GM18909 (cell line): Measurements from ENCODE around the gene NUP58.

Experiments
- ATAC-seq: cut with Tn5 transposase; IDR thresholded peaks from one replicate; pipeline ENCODE4 v1.9.1; 2021; ENCODE audit warnings: mild to moderate bottlenecking; ENCODE audit not compliant: unreplicated experiment, poor library complexity

The NUP58 gene, protein sequence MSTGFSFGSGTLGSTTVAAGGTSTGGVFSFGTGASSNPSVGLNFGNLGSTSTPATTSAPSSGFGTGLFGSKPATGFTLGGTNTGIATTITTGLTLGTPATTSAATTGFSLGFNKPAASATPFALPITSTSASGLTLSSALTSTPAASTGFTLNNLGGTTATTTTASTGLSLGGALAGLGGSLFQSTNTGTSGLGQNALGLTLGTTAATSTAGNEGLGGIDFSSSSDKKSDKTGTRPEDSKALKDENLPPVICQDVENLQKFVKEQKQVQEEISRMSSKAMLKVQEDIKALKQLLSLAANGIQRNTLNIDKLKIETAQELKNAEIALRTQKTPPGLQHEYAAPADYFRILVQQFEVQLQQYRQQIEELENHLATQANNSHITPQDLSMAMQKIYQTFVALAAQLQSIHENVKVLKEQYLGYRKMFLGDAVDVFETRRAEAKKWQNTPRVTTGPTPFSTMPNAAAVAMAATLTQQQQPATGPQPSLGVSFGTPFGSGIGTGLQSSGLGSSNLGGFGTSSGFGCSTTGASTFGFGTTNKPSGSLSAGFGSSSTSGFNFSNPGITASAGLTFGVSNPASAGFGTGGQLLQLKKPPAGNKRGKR

DNA sequence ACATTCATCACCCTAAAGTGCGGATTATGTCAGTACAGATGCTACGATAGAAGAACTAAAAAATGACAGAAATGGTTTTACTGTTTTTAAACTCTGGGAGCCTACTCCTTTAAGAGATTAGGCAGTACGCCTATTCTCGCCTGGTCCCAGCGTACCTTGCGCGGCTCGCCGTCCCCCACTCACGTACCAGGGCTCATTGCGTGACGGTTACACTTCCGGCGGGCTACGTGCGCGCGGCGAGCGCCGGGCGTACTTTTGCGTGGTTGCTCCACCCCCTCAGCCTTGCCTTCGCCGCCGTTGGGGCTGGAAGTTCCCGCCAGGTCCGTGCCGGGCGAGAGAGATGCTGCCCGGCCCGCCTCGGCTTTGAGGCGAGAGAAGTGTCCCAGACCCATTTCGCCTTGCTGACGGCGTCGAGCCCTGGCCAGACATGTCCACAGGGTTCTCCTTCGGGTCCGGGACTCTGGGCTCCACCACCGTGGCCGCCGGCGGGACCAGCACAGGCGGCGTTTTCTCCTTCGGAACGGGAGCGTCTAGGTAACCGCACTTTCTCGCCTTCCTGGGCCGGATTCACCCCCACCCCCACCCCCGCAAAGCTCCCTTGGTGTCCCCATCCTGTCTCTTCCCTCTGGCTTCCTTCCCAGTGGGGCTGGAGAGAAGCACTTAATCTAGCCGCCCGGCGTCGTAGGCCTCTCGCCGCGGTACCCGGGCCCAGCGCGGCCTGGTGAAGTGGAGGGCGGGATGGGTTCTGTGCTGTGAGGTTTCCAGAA, at the start of gene NUP58:
Gene NUP58 (plus strand): TSS at position 279 of the 767 bp plus-strand sequence. CDS start 149 bp downstream, at position 428.
- peak; percentile 99 for ATAC-seq

DNA sequence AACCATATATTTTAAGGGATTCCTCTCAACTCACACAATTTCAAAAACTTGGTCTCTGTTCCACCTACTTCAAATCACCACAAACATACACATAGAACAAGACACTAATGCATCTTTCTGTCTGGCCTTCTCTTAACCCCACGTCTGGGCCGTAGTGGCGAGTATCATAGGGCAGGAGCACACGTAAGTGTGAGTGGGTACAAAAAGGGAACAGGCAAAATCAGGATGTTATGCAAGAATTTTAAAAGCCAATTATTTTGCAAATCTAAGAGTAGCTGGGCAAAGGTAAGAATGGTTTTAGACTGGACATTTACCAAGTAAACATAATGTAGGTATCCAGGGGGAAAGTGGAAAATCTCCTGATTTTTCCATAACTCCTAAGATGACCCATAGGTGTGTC, 49.2 kb upstream of the NUP58 start:
- no peak for ATAC-seq

- no peak for ATAC-seq
Observed at GRCh38 chr13:25252752-25253151, 48.7 kb upstream of the NUP58 start.

GRCh38 chr13:25253702-25254101, 47.7 kb upstream of the NUP58 start:
- ATAC-seq = no peak

DNA sequence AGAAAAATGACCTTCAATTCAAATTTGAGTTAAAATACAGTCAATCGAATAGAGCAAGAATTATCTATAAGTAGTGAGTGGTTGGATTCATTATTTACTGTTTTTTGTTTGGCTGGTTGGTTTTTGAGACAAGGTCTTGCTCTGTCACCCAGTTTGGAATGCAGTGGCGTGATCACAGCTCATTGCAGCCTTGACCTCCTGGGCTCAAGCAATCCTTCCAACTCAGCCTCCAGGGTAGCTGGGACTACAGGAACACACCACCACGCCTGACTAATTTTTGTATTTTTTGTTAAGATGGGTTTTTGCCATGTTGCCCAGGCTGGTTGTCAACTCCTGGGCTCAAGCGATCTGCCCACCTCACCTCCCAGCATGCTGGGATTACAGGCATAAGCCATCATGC, 39.2 kb upstream of the NUP58 start:
- no peak for ATAC-seq

DNA sequence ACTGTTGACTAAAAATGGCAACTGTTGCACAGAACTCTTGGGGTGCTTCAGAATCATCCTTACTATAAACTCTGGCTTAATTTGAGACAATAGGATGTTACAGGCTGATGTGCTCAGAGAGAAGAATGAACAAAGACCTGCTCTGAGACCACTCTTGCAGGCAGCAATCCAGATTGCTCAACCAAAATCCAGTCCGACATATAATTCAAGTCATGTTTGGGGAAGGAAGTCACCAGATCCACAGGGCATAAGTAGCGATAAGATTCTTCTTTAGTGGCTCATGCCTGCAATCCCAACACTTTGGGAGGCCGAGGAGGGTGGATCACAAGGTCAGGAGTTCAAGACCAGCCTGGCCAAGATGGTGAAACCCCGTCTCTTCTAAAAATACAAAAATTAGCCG, 34.7 kb upstream of the NUP58 start:
- ATAC-seq = no peak

- no peak for ATAC-seq
Observed at GRCh38 chr13:25267715-25268114, 33.7 kb upstream of the NUP58 start.

DNA sequence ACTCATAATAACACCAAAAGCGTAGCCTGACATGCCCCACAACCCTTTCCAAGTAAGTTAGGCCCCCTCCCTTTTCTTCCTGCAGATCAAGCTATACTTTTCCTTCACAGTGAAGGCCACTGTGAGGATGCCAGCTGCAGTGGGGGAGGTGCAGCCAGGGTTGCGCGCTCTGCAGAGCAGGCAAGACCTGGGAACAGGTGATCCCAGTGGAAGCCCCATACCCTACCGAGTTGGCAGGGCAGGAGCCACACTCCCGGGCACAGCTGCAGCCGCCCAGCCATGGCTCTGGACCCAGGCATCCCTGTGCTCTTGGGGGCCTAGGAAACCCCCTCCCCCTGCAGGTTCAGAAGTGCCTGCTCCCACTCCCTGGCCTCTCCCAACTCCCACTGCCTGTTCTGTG, 32.9 kb upstream of the NUP58 start:
- ATAC-seq = no peak

DNA sequence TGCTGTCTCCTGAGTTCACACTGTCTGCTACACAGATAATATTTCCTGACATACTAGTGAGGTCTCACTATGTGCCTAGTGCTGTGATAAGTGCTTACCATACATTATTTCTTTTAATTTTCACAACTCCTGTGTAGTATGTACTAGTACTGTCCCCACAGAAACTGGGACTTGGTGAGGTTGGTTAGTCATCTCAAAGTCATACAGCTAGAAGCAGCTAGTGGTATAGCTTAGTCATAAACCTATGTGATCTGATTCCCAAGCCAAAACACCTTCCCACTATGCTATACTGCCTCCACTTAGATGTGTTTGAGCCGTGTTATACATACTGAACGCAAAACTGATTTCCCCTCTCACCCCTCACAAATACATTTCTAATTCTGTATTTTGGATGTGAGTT, 24.7 kb upstream of the NUP58 start:
- ATAC-seq = no peak

GRCh38 chr13:25280396-25280795, 21.0 kb upstream of the NUP58 start:
- no peak for ATAC-seq

GRCh38 chr13:25281193-25281934, 20.1 kb upstream of the NUP58 start:
- peak; percentile 67 for ATAC-seq

- ATAC-seq = peak; percentile 17
Observed at GRCh38 chr13:25281935-25282332, 19.5 kb upstream of the NUP58 start.

- peak; percentile 29 for ATAC-seq
Observed at GRCh38 chr13:25286308-25286968, 15.0 kb upstream of the NUP58 start.

DNA sequence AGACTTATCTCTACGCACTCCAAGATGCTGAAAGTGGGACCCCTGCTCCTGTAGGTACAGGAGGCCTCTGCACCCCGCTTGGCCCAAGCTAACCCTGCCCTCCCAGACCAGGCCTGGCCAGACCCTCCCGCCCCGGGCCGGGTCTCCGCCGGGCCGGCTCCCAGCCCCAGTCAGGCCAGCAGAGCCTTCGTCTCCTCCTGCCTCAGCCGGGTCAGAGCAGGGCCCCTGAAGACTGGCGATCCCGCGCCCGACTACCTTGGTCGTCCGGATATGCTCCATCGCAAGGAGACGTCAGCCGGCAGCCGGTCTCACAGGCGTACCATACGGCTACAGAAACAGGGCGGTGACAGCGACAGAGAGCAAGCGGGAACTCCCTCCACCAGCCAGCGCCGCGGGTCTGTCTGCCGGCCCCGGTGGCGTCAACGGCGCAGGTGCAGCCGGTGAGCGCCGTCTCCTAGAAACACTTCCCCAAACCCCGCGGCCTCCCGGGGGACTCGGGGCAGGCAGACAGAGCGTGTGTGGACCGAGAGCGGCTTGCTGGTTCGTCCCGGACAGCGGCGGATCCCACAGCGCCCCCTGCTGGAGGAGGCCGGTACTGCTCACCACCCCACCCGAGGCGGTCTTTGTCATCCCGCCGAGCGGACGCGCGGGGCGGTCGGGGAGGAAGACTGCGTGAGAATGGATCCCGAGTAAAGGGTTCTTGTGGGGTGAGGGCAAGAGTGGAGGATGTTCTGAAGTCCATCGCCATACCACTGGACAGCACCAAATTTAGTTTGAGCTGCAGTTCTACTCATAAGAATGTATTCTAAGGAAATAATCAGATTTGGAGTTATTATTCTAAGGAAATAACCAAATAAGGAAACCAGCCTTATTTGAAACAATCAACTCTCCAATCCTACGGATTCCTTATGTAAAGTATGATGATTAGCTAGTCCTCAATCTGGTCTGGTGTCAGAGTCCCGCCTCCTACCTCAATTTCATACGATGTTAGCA, 14.2 kb upstream of the NUP58 start, which contains the start of gene MTMR6:
Gene MTMR6 (minus strand): TSS at position 520 of the 993 bp plus-strand sequence. CDS start 241 bp downstream, at position 279.
- ATAC-seq = peak; percentile 97

- no peak for ATAC-seq
Observed at GRCh38 chr13:25288966-25289365, 12.5 kb upstream of the NUP58 start.

GRCh38 chr13:25291691-25292090, 9.7 kb upstream of the NUP58 start:
- no peak for ATAC-seq

GRCh38 chr13:25292301-25292700, 9.1 kb upstream of the NUP58 start:
- ATAC-seq = no peak

DNA sequence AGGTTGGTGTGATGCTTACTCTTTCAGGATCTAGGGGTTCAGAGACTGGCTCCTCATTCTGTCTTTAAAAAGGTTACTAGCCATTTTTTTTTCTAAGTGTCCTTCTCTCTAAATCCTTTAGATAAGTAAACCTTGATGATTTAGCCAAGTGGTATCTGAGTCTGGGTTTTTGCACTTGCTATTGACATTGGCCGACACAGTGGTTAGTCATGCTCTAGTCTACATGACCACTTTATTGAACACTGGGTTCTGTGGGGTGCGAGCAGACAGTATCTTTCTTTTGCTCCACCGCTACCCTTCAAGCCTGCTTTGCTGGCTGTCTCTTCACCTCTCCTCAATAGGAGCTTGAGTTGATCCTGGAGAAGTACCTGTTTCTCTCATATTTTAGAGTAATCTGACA, 6.2 kb upstream of the NUP58 start:
- no peak for ATAC-seq

DNA sequence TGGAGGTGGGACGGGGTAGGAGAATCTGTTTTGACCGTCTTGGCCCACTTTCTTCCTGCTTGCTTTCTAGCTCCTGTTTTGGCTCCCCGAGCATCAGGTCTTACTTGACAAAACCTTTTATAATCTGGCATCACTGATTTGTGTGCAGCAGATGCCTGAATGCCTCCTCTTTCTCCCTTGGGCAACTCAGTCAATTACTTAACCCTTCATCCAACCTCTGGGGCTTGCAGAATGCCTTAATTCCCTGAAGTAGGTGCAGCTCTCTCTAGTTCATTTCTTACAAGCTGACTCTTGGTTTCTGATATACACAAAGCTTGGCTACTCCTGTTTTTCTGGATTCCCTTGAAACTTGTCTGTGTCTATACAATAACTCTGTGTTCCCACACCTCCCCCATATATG, 5.7 kb upstream of the NUP58 start:
- ATAC-seq = no peak
